AG08395 (cell line): ENCODE measurements around the gene LPA.
A peak's percentile ranks its signal among the peaks of the same experiment; 100 is the strongest.
"Not testable (repeated sequence)": the region's sequence is repeated elsewhere in the genome, so short reads cannot be mapped to it uniquely, and the experiment has no call there.

Source experiments
- DNase-seq: peaks from one replicate; pipeline ENCODE4 v3.0.0; 2012; ENCODE audit warnings: mixed read lengths, low spot score

The LPA gene

GRCh38 chr6:160667639-160668481, 3.8 kb upstream of the LPA start:
- DNase-seq: no peak

- no peak for DNase-seq
These were observed 1.2 kb downstream of the LPA start for GRCh38 chr6:160662842-160663241.

DNA sequence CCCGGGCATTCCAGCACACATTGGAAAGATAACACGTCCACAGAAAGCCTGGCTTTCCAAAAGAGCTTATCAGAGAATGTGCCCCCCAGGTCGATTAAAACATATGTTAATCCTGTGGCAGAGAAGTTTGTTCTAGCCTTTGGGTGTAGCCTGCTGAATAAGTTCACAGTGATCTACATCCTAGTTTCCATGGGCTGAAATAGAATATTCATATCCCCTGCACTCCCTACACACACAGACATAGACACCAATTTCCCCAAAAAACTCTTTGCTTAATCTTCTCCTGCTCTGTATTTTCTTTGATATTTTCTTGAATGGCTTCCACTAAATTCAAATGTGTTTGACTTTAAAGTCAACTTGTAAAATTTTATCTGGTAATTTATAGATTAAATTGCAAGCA, 1.6 kb downstream of the LPA start:
- DNase-seq: no peak

- no peak for DNase-seq
These were observed 2.9 kb downstream of the LPA start for GRCh38 chr6:160661216-160661615.

GRCh38 chr6:160659562-160659961, 4.5 kb downstream of the LPA start:
- no peak for DNase-seq

DNA sequence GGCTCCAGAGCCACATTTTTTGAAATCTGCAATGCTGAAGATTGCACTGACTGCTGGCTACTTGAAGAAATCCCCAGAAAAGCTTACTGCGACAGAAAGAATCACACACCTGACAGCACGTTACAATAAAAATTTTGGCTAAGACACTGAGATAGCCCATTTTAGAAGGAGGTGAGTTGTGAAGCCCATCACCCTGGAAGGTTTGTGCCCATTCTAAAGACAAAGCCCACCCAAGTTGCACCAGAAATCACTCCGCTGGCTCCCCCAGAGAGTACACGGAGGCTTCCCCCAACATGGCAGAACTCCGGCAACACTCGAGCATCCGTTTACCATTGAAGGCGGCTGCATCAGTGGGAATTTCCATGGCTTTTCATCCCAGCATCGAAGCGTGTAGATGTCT, 29.4 kb downstream of the LPA start:
- DNase-seq: no peak

DNA sequence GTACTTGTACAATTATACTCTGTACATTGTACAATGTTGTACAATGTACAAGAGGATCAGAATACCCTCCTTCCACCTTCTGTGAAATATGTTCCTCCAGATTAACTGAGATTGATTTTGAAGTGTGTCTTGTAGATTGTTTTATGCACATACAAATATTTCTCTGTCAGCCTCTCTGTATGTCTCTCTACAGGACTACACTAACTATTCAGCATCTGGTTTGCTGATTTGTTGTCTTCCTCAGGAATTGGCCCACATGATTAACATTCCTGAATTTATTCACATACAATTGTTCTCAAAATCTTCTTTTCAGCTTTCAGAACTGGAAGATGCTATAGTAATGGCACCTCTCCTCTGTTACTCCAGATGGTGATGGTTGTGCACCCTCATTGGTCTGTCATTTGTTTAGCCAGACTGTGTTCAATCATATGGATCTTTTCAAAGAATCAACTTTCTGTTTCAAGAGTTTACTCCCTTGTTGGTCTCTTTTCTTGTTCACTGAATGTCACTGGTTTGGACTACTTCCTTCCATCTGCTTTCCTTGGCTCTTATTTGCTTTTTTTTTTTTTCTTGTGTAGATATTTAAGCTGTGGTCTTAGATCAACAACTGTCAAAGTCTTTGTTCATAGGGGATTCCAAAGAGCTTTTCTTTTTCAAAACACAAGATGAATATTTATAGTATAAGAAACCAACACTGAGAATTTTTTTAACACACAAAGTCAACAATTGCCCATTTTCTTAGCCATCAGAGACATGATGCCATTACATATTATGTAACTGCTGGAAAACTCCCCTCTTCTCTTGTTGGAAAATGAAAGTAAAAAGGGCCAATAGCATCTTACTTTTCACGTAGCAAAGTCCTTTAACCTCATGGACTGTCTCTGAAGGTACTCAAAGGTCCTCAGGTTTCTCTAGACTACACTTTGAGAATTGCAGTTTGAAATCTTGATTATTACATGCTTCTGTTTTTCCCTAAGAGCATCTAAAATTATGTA, 67.9 kb downstream of the LPA start:
- no peak for DNase-seq

- not testable (repeated sequence) for DNase-seq
These were observed 68.8 kb downstream of the LPA start for GRCh38 chr6:160595297-160595696.

- no peak for DNase-seq
These were observed 77.7 kb downstream of the LPA start for GRCh38 chr6:160586374-160586773.

- no peak for DNase-seq
These were observed 80.3 kb downstream of the LPA start for GRCh38 chr6:160583794-160584193.

GRCh38 chr6:160581406-160581805, 82.7 kb downstream of the LPA start:
- no peak for DNase-seq

GRCh38 chr6:160578515-160578914, 85.6 kb downstream of the LPA start:
- not testable (repeated sequence) for DNase-seq

DNA sequence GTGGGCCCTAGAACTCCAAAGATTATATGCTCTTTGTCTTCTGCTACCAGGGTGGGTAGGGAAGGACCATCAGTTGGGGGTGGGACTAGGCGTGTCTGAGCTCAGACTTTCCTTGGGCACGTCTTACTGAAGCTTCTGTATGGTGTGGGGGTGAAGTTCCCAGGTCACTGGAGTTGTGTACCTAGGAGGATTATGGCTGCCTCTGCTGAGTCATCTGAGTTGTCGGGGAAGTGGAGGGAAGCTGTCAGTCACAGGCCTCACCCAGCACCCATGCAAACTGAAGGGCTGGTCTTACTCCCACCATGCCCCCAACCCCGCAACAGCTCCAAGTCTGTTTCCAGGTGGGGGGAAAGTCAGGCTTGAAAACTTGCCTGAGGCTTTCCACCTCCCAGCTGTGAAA, 90.1 kb downstream of the LPA start:
- DNase-seq: no peak

GRCh38 chr6:160571201-160571600, 92.9 kb downstream of the LPA start:
- not testable (repeated sequence) for DNase-seq

DNA sequence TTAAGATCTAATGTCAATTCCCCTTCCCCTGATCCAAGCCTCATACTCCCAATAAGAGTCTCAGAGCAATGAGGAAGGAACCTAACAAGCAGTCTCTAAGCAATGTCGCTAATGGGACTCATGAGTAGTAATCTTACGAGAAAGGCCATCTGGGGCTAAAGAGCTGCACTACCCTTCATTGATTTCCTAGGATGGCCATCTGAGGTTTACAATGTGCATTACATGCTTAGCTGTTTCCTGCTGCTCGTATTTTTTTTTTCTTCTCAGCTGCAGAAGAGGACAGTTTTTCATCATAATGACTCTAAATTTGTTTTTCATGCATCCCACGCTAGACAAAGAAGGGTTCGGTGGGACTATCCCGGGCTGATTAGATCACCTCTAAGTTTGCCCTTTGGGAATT, 119.3 kb downstream of the LPA start:
- DNase-seq: no peak

DNA sequence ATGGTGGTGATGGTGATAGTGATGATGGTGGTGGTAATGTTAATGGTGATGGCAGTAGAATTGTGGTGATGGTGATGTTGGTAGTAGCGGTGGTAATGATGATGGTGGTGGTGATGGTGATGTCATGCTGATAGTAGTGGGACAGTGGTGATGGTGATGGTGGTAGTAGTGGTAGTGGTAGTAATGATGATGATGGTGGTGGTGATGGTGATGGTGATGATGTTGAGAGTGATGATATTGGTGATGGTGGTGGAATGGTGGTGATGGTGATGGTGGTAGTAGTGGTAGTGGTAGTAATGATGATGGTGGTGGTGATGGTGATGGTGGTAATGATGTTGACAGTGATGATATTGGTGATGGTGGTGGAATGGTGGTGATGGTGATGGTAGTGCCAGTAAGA, 128.8 kb downstream of the LPA start:
- no peak for DNase-seq

DNA sequence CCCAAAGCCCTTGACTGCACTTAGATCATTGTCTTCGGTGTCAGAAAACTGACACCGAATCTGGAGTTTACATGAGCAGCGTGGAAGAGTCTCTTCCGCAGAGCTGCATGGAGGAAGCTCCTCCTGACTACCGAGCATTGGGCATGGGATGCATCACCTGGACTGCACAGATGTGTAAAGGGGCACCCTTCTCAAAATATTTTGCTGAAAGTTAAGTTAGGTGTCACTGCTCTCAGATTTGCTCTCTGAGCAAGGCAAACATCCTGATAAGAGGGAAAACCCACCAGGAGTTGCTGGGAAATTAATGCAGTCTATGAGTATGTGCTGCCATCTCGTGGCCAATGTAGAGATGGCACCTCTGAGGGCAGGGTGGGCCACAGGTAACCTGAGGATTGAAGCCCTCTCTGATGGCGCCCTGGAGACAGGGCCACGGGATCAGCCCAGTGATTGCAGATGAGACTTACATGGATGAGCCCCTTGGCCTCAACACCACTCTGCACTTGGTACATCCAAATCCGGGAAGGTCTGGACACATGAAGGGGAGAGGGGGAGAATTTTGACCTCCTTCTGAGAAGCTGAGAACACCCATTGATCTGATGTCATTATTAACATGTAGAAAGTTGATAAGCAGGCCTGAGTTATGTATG, 129.9 kb downstream of the LPA start:
- DNase-seq: peak; percentile 61

DNA sequence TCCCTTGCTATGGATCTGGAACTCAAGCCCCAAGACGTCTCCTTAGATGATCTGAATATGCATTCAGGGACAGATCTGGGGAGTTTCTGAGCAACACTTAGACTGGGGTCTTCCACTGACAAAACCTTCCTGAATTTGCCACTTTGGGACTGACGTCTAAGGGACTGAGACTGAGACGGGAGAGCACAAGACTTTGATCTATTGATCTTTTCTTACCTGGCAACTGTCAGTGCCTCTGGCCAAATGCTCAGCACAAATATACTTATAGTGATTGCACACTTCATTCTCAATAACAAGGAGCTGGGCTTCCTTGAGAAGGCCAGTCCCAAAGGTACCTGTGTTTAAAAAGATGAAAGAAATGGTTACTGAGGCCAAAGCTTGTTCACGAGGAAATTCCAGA, 131.8 kb downstream of the LPA start:
- DNase-seq: no peak

- DNase-seq: no peak
These were observed 132.2 kb downstream of the LPA start for GRCh38 chr6:160531826-160532225.

DNA sequence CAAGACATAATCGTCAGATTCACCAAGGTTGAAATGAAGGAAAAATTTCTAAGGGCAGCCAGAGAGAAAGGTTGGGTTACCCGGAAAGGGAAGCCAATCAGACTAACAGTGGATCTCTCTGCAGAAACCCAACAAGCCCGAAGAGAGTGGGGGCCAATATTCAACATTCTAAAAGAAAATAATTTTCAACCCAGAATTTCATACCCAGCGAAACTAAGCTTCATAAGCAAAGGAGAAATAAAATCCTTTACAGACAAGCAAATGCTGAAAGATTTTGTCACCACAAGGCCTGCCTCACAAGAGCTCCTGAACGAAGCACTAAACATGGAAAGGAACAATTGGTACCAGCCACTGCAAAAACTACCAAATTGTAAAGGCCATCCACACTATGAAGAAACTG, 134.6 kb downstream of the LPA start:
- DNase-seq: not testable (repeated sequence)

DNA sequence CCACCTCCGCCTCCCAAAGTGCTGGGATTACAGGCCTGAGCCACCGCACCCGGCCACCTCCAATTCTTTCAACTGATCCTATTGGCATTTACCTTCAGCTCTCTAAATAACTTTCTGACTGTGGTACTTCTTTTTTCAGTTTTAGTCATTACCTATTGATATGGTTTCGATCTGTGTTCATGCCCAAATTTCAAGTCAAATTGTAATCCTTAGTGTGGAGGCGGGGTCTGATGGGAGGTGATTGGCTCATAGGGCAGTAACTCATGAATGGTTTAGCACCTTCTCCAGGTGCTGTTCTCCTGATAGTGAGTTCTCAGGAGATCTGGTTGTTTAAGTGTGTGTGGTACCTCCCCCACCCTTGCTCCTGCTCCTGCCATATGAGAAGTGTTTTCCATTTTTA, 140.9 kb downstream of the LPA start:
- DNase-seq: no peak
